Naive B cell (primary cell): ENCODE measurements around the gene SLC39A11. TPM values are rescaled to one million over a fixed set of nuclear protein-coding genes. Genes with fewer than 3 reads are reported as not detected.
"Not testable (repeated sequence)": the region's sequence is repeated elsewhere in the genome, so short reads cannot be mapped to it uniquely, and the experiment has no call there.

ENCODE experiments used
- ATAC-seq, 2 donors: fragments of 150-1000 bp; cut with Tn5 transposase; 2 replicates each; pipeline ENCODE4 v1.10.0; 2021; ENCODE audit warnings: low read depth in 2 of 2, mild to moderate bottlenecking in 2 of 2, moderate library complexity in 2 of 2
- DNase-seq: peaks from one replicate; pipeline ENCODE4 v3.0.0; 2022
- H3K27ac Mint-ChIP-seq, 6 donors: one replicate each; pipeline ENCODE4 v1.8.0; 2020 to 2022; ENCODE audit warnings: mild to moderate bottlenecking in 6 of 6, mixed read lengths in 6 of 6, moderate library complexity in 5 of 6, inconsistent platforms in 2 of 6
- H3K27me3 Mint-ChIP-seq, 3 donors: one replicate each; pipeline ENCODE4 v1.8.0; 2021 to 2022; ENCODE audit warnings: mixed read lengths in 3 of 3, mild to moderate bottlenecking in 1 of 3
- H3K36me3 Mint-ChIP-seq, 2 donors: one replicate each; pipeline ENCODE4 v1.8.0; 2020 to 2022; ENCODE audit warnings: mixed read lengths in 2 of 2, inconsistent platforms in 1 of 2, mild to moderate bottlenecking in 1 of 2
- H3K4me1 Mint-ChIP-seq, 3 donors: one replicate each; pipeline ENCODE4 v1.8.0; 2020 to 2022; ENCODE audit warnings: mixed read lengths in 3 of 3, inconsistent platforms in 1 of 3, mild to moderate bottlenecking in 1 of 3, moderate library complexity in 1 of 3
- H3K4me3 Mint-ChIP-seq, 8 donors: one replicate each; pipeline ENCODE4 v1.8.0; 2020 to 2022; ENCODE audit warnings: mild to moderate bottlenecking in 8 of 8, mixed read lengths in 8 of 8, moderate library complexity in 8 of 8, inconsistent platforms in 2 of 8
- H3K9me3 Mint-ChIP-seq, 7 donors: one replicate each; pipeline ENCODE4 v1.8.0; 2020 to 2022; ENCODE audit warnings: mixed read lengths in 7 of 7, mild to moderate bottlenecking in 5 of 7, inconsistent platforms in 2 of 7, moderate library complexity in 1 of 7
- polyA plus RNA-seq, 6 donors: library from polyadenylated mRNA; unstranded; fragments of 300-500 nt; fragmentation: Illumina TruSeq; gene quantifications; one replicate each; pipeline ENCODE4 v1.2.3, GENCODE V29; 2021; ENCODE audit warnings: low read depth in 6 of 6

The SLC39A11 gene
- polyA plus RNA-seq, 6 donors from 2014 or later = 8.5 to 15.2 (median 12.1) TPM

GRCh38 chr17:72903522-72903921, 189.0 kb downstream of the SLC39A11 start:
- no peak overlapping the region for H3K4me3 Mint-ChIP-seq
- peaks cover 0 to 4% (median 0%) of the 10 kb centered on the region in 7 donors for H3K9me3 Mint-ChIP-seq
- no peak for DNase-seq
- peaks cover 8 to 10% of the 10 kb centered on the region in 2 donors for H3K36me3 Mint-ChIP-seq
- H3K4me1 Mint-ChIP-seq = peaks cover 3 to 6% (median 4%) of the 10 kb centered on the region in 3 donors
- peak overlapping the region in 2 of 6 donors; percentile 27 to 86 for H3K27ac Mint-ChIP-seq
- no peaks in the 10 kb centered on the region for H3K27me3 Mint-ChIP-seq
- ATAC-seq = no peak

- Mint-ChIP-seq H3K4me1 (peaks cover 3 to 6% (median 4%) of the 10 kb centered on the region in 3 donors), H3K36me3 (peaks cover 10 to 18% of the 10 kb centered on the region in 2 donors), H3K27me3 (no peaks in the 10 kb centered on the region), H3K27ac (peak overlapping the region in 1 of 6 donors; percentile 29), H3K4me3 (no peak overlapping the region), H3K9me3 (peaks cover 0 to 4% (median 0%) of the 10 kb centered on the region in 7 donors)
- no peak for ATAC-seq
- DNase-seq = no peak
These were observed 190.8 kb downstream of the SLC39A11 start for GRCh38 chr17:72901657-72902056.

GRCh38 chr17:72901083-72901482, 191.4 kb downstream of the SLC39A11 start:
- no peaks in the 10 kb centered on the region for H3K27me3 Mint-ChIP-seq
- no peak overlapping the region for H3K4me3 Mint-ChIP-seq
- ATAC-seq (no peak), DNase-seq (no peak)
- H3K4me1 Mint-ChIP-seq = peaks cover 3 to 4% (median 3%) of the 10 kb centered on the region in 3 donors
- peaks cover 0 to 3% (median 0%) of the 10 kb centered on the region in 7 donors for H3K9me3 Mint-ChIP-seq
- H3K36me3 Mint-ChIP-seq = peaks cover 10 to 15% of the 10 kb centered on the region in 2 donors
- no peak overlapping the region for H3K27ac Mint-ChIP-seq

GRCh38 chr17:72900654-72900971, 191.9 kb downstream of the SLC39A11 start:
- peaks cover 10% of the 10 kb centered on the region in 2 donors for H3K36me3 Mint-ChIP-seq
- H3K4me3 Mint-ChIP-seq = no peak overlapping the region

GRCh38 chr17:72898725-72899124, 193.8 kb downstream of the SLC39A11 start:
- H3K4me1 Mint-ChIP-seq = no peaks in the 10 kb centered on the region
- no peak overlapping the region for H3K27ac Mint-ChIP-seq
- DNase-seq (no peak), ATAC-seq (no peak)
- H3K4me3 Mint-ChIP-seq = no peak overlapping the region
- H3K27me3 Mint-ChIP-seq = no peaks in the 10 kb centered on the region
- H3K36me3 Mint-ChIP-seq = peaks cover 3 to 10% of the 10 kb centered on the region in 2 donors
- H3K9me3 Mint-ChIP-seq = no peaks in the 10 kb centered on the region

More at GRCh38 chr17:72900654-72900971, 191.9 kb downstream of the SLC39A11 start:
- Mint-ChIP-seq H3K27me3 (no peaks in the 10 kb centered on the region), H3K9me3 (no peaks in the 10 kb centered on the region), H3K27ac (no peak overlapping the region), H3K4me1 (no peaks in the 10 kb centered on the region)
- no peak for DNase-seq
- ATAC-seq = no peak

GRCh38 chr17:72896288-72896687, 196.2 kb downstream of the SLC39A11 start:
- H3K27me3 Mint-ChIP-seq, H3K27ac Mint-ChIP-seq, H3K9me3 Mint-ChIP-seq, H3K4me3 Mint-ChIP-seq, H3K4me1 Mint-ChIP-seq, DNase-seq, ATAC-seq: not testable (repeated sequence)
- H3K36me3 Mint-ChIP-seq = peaks cover 4 to 10% of the 10 kb centered on the region in 2 donors

- ATAC-seq = no peak
- Mint-ChIP-seq H3K27me3 (no peaks in the 10 kb centered on the region), H3K36me3 (peaks cover 22 to 23% of the 10 kb centered on the region in 2 donors), H3K27ac (no peak overlapping the region), H3K4me1 (peaks cover 0 to 4% (median 0%) of the 10 kb centered on the region in 3 donors), H3K9me3 (peaks cover 0 to 2% (median 0%) of the 10 kb centered on the region in 7 donors), H3K4me3 (no peak overlapping the region)
- no peak for DNase-seq
These were observed 200.9 kb downstream of the SLC39A11 start for GRCh38 chr17:72891627-72892026.

- H3K9me3 Mint-ChIP-seq = peaks cover 0 to 6% (median 0%) of the 10 kb centered on the region in 7 donors
- H3K36me3 Mint-ChIP-seq = peaks cover 31 to 32% of the 10 kb centered on the region in 2 donors
- H3K4me3 Mint-ChIP-seq = no peak overlapping the region
- H3K27me3 Mint-ChIP-seq = no peaks in the 10 kb centered on the region
- peaks cover 0 to 5% (median 4%) of the 10 kb centered on the region in 3 donors for H3K4me1 Mint-ChIP-seq
- DNase-seq = no peak
- ATAC-seq = no peak
- no peak overlapping the region for H3K27ac Mint-ChIP-seq
These were observed 201.8 kb downstream of the SLC39A11 start for GRCh38 chr17:72890711-72891110.

GRCh38 chr17:72887917-72888316, 204.6 kb downstream of the SLC39A11 start:
- DNase-seq (no peak), ATAC-seq (no peak)
- peaks cover 0 to 6% (median 0%) of the 10 kb centered on the region in 7 donors for H3K9me3 Mint-ChIP-seq
- H3K36me3 Mint-ChIP-seq = peaks cover 31 to 33% of the 10 kb centered on the region in 2 donors
- H3K4me1 Mint-ChIP-seq = peaks cover 0 to 5% (median 4%) of the 10 kb centered on the region in 3 donors
- H3K4me3 Mint-ChIP-seq = no peak overlapping the region
- H3K27me3 Mint-ChIP-seq = no peaks in the 10 kb centered on the region
- peak overlapping the region in 1 of 6 donors; percentile 30 for H3K27ac Mint-ChIP-seq

GRCh38 chr17:72887322-72887721, 205.2 kb downstream of the SLC39A11 start:
- peaks cover 35 to 36% of the 10 kb centered on the region in 2 donors for H3K36me3 Mint-ChIP-seq
- H3K27ac Mint-ChIP-seq = no peak overlapping the region

GRCh38 chr17:72886622-72887021, 205.9 kb downstream of the SLC39A11 start:
- Mint-ChIP-seq H3K9me3 (peaks cover 0 to 6% (median 2%) of the 10 kb centered on the region in 7 donors), H3K27me3 (no peaks in the 10 kb centered on the region), H3K27ac (peak overlapping the region in 1 of 6 donors; percentile 70), H3K36me3 (peaks cover 41% of the 10 kb centered on the region in 2 donors), H3K4me1 (peaks cover 0 to 5% (median 4%) of the 10 kb centered on the region in 3 donors), H3K4me3 (no peak overlapping the region)
- DNase-seq = no peak
- ATAC-seq = no peak

More at GRCh38 chr17:72887322-72887721, 205.2 kb downstream of the SLC39A11 start:
- ATAC-seq (no peak), DNase-seq (no peak)
- Mint-ChIP-seq H3K27me3 (no peaks in the 10 kb centered on the region), H3K9me3 (peaks cover 0 to 6% (median 1%) of the 10 kb centered on the region in 7 donors), H3K4me3 (no peak overlapping the region), H3K4me1 (peaks cover 0 to 5% (median 4%) of the 10 kb centered on the region in 3 donors)

- peaks cover 10 to 20% (median 14%) of the 10 kb centered on the region in 7 donors for H3K9me3 Mint-ChIP-seq
- no peaks in the 10 kb centered on the region for H3K27me3 Mint-ChIP-seq
- peaks cover 0 to 5% (median 0%) of the 10 kb centered on the region in 3 donors for H3K4me1 Mint-ChIP-seq
- H3K4me3 Mint-ChIP-seq = no peak overlapping the region
- no peak overlapping the region for H3K27ac Mint-ChIP-seq
- DNase-seq (no peak), ATAC-seq (no peak)
- H3K36me3 Mint-ChIP-seq = peaks cover 38 to 42% of the 10 kb centered on the region in 2 donors
These were observed 208.4 kb downstream of the SLC39A11 start for GRCh38 chr17:72884066-72884465.

- H3K36me3 Mint-ChIP-seq = peaks cover 43 to 49% of the 10 kb centered on the region in 2 donors
- no peak overlapping the region for H3K4me3 Mint-ChIP-seq
- peaks cover 0 to 5% (median 0%) of the 10 kb centered on the region in 3 donors for H3K4me1 Mint-ChIP-seq
- ATAC-seq = no peak
- no peaks in the 10 kb centered on the region for H3K27me3 Mint-ChIP-seq
- DNase-seq = no peak
- H3K9me3 Mint-ChIP-seq = peaks cover 13 to 27% (median 19%) of the 10 kb centered on the region in 7 donors
- no peak overlapping the region for H3K27ac Mint-ChIP-seq
These were observed 209.1 kb downstream of the SLC39A11 start for GRCh38 chr17:72883351-72883750.

- H3K27ac Mint-ChIP-seq = no peak overlapping the region
- DNase-seq (no peak), ATAC-seq (no peak)
- H3K4me1 Mint-ChIP-seq = peaks cover 0 to 5% (median 0%) of the 10 kb centered on the region in 3 donors
- peaks cover 16 to 33% (median 19%) of the 10 kb centered on the region in 7 donors for H3K9me3 Mint-ChIP-seq
- H3K36me3 Mint-ChIP-seq = peaks cover 48% of the 10 kb centered on the region in 2 donors
- no peaks in the 10 kb centered on the region for H3K27me3 Mint-ChIP-seq
- H3K4me3 Mint-ChIP-seq = no peak overlapping the region
These were observed 210.1 kb downstream of the SLC39A11 start for GRCh38 chr17:72882426-72882825.
